Anterior cingulate cortex (tissue), 58 donors: ENCODE results near the gene ERN1.
"Not testable (repeated sequence)": the region's sequence is repeated elsewhere in the genome, so short reads cannot be mapped to it uniquely, and the experiment has no call there.

Experiments
- DNase-seq, 58 donors: peaks; one replicate each; lab custom pipeline; 2025; lab: John Stamatoyannopoulos, UW

Gene ERN1

DNA sequence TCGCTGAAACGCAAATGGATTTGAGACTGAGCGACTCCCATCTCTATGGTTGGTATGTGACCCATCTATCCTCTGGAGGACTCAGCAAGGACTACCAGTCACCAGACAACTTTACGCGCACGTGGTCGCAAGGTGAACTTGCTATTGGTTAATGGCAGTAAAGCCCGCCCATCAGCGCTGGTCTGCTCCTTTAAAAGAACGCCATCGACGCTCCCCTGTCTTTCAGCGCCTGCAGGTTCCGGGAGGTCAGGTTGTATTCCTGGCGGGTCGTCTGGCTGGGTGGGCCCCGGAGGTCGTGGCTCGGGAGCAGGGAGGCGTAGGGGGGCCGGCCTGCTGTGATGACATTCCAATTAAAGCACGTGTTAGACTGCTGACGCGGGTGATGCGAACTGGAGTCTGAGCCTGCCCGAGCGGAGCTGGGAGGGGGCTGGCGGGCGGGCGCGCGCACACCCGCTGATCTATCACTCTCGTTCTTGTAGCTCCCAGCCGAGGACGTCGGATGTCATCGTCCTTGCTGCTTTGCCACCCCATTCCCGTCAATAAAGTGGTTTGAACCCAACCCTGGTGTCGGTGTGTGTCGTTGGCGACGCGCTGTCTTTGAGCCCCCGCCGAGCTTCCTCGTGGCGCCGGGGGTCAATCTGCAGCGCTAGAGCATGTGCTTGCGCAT lies 15.9 kb upstream of the ERN1 start:
- DNase-seq = peak; percentile 64 to 100 (median 97)

DNA sequence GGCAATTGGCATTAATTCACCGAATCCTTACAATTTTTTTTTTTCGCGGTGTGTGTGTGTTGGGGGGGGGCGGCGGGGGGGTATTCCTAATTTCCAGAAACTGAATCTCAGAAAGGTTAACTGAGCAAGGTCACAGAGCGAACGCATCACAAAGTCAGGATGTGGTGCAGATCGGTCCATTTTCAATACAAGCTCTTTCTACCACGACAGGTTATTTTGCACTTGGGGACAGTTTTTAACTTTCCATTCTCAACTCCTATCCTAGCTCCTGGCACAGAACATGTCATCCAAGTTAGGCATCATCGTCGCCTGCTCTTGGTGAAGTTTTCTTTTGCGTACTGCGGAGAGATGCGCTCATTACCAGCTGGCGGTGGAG lies 15.4 kb upstream of the ERN1 start:
- DNase-seq = no peak

GRCh38 chr17:64139542-64139941 lies 9.6 kb upstream of the ERN1 start:
- no peak for DNase-seq

- DNase-seq = no peak
Observed at GRCh38 chr17:64138441-64138840, 8.5 kb upstream of the ERN1 start.

- no peak for DNase-seq
Observed at GRCh38 chr17:64135000-64135399, 5.1 kb upstream of the ERN1 start.

DNA sequence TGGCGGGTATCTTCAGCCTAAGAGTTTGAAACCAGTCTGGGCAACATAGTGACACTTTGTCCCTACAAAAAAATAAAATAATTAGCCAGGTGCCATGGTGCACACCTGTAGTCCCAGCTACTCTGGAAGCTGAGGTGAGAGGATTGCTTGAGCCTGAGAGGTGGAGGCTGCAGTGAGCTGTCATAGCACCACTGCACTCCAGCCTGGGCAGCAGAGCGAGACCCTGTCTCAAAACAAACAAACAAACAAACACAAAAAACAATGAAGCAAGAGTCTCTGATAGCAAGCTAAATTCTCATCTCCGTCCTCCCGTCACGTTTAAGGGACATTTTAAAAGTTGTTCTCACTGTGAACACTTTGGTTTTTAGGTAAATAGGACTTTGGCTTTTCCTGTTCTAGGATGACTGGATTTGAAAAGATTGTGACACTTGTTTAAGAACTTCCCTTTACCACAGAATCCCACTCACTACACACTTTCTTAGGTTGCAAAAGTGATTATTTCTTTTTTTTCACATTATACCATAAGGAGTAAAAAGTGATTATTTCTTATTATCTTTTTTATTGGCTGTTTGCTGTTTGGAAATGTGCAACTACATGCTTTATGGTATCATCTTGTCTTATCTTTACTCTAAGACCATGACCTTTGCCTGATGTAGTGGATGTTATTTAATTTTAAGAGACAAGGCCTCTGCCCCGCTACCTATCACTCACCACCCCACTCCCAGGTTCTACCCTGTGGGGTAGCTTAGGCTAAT lies 4.4 kb upstream of the ERN1 start:
- DNase-seq = no peak

GRCh38 chr17:64133546-64134215 lies 3.7 kb upstream of the ERN1 start:
- peak in 8 of 58 donors; percentile 4 to 65 (median 8) for DNase-seq

- no peak for DNase-seq
Observed at GRCh38 chr17:64131606-64132270, 1.8 kb upstream of the ERN1 start.

- DNase-seq = peak in 9 of 58 donors; percentile 9 to 54 (median 39)
Observed at GRCh38 chr17:64130559-64131001, 636 bp upstream of the ERN1 start.

GRCh38 chr17:64129515-64129764 lies 504 bp downstream of the ERN1 start:
- peak in 1 of 58 donors; percentile 30 for DNase-seq

DNA sequence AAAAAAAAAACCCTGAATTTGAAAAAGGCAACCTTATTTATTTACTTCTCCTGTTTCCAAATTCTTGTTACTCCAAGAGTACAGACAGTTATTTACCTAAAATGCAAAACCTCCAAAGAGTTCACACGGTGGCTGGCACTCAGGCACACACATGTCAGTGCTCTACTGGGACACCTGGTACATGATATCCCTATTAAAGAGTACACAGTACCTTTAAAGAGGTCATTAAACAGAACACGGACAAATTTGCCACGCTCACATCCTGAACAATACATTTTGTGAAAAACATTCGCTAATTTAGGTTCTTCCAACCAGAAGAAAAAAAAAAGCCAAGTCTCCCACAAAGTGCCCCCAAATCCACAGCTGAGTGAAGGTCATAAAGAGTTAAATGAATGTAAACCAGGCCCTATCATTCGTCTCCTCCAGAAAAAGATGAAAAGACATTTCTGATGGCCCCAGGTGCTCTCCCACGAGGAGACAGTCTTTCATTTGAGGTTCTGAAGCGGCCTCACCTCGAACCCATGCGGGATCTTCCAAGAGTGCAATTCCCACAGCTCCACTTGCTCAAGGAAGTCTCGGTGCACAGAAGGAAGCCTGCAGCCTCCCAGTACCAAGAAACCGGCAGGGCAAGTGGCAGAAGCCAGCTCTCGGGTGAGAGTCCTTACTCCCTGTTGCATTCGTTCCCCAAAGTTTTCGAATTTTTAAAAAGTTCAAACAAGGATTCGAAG lies 993 bp downstream of the ERN1 start:
- no peak for DNase-seq

DNA sequence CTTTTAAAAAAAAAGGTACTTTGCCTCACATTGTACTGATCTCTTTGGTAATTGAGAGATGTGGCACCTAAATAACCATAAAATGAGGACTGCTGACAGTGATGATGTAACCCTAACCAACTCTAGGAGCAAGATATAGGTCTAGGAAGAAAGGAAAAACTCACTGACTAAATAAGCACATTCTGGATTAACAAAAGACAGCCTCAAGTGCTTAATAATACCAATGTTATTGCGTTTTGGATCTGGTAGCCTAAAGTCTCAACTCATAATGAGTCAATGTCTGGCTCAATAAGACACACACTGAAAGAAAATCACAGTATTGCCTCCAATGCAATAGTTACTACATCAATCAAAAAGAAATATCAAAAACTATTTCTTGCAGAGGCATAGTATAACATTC lies 3.0 kb downstream of the ERN1 start:
- DNase-seq = no peak

DNA sequence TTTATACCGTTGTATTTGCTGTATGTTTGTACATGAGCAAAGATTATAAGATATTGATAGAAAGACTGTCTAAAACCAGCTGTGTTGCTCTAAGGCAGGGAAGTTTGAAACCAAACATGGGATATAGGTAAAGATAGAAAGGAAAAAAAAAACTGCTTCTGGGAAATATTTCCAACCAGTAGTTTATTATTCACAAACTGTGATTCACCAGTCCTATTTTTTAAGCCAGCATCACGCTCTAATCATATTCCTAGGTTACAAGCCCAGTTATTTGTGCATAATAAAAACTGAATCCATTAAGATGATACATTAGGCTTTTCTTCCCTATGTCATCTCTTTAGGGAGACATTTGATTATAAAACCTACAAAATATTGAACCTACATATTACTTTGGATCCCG lies 4.0 kb downstream of the ERN1 start:
- DNase-seq = no peak

- DNase-seq = no peak
Observed at GRCh38 chr17:64124609-64125008, 5.3 kb downstream of the ERN1 start.

DNA sequence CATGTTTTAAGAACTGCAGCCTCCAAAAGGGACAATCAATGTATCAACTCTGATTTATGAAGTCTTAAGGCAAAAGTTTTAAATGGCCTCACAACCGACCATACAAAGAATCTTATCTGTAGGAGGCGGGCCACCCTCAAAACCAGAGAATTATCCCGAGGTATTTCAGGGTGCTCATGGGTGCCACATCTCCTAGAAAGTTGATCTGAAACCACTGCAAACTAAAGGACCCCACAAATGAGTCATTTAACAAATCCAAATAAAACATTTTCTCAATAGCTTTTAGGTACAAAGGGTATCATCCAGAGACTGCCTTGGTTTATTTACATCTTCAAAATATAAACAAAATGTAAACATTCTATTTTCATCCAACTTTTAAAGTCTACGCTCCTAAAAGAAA lies 6.8 kb downstream of the ERN1 start:
- no peak for DNase-seq

DNA sequence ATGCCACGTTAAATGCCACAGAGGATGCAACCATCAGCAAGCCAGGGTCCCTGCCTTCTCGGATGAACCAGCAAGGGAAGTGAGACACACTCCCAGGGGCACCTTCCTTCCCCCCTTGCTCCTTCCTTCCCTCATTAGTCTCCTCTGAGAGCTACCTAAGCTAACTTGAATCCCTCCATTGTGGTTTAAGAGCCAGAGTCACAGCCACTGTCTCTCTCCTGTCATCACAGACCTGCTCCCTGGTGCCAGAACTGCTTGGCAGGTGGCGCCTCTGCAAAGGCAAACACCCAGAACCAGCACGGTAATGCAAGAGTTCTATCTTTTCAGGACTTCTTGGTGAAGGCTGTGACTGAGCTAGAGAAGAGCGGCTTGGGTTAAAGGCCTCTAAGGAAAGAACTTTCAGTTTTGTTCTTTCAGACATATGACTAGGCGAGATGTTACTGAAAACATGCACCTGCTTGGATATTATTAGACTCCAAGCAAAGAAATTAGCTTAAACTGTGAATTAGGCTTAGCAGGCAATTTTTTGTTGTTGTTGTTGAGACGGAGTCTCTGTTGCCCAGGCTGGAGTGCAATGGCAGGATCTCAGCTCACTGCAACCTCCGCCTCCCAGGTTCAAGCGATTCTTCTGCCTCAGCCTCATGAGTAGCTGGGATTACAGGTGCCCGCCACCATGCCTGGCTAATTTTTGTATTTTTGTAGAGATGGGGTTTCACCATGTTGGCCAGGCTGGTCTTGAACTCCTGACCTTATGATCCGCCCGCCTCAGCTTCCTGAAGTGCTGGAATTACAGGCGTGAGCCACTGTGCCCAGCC lies 8.8 kb downstream of the ERN1 start:
- not testable (repeated sequence) for DNase-seq

GRCh38 chr17:64120159-64120810 lies 9.7 kb downstream of the ERN1 start:
- no peak for DNase-seq

DNA sequence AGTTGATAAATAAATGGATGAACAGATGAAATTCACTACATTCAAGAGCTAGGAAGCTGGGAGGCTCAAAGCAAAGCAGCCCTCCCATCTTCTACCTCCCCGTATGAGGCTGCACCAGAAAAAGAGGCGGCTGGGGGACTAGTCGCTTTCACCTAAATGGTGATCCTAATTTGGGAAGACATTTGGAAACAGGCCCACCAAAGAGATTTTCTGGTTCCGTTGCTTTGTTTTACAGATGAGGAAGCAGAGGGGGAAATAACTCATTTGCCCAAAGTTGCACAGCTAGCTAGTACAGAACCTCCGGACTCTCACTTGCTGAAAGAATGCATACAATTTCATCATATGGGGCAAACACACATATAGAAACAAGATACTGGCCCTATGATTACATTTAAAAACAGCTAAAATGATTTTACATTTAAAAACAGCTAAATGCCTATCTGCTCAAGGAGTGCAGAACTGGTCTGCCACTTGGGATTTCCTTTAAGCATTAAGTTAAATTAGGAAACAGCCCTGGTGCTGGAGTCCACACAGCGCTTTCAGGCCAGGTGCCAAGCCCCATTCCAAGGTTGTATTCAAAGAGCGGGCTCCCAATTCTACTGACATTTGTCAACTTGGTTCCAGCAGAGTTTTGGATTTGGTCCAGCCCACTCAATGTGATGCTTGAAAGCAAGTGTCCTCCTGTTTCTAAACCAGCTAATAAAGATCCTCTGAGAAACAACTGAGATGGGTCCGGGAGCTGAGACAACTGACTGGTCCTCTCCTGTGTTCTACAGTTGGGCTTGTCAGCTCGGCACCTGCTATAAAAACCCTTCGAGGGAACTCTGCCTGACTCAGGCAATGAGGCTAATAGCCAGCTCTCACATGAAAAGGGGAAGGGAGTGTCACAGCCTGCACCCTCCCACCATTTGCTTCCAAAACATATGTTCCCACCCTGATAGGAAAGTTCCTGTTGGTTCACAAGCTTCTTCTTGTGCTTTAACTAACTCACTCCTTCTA lies 11.7 kb downstream of the ERN1 start:
- peak in 10 of 58 donors; percentile 2 to 61 (median 6) for DNase-seq
